H9 (cell line): ENCODE results near the gene DEFB131B. TPM values are rescaled to one million over a fixed set of nuclear protein-coding genes. Genes with fewer than 3 reads are reported as not detected.
A peak's percentile ranks its signal among the peaks of the same experiment; 100 is the strongest.
"Not testable (repeated sequence)": the region's sequence is repeated elsewhere in the genome, so short reads cannot be mapped to it uniquely, and the experiment has no call there.

Experiments used
- DNase-seq: peaks from one replicate; pipeline ENCODE4 v3.0.0-alpha.2; 2017
- H2AFZ ChIP-seq: one replicate; pipeline ENCODE4 v1.6.1; 2013; ENCODE audit warnings: mild to moderate bottlenecking, low read length, control low read depth, moderate library complexity
- H2AK5ac ChIP-seq: 2 replicates; pipeline ENCODE4 v1.6.1; 2013; ENCODE audit warnings: low read length, control low read depth, mixed read lengths; ENCODE audit not compliant: insufficient read length
- H2BK120ac ChIP-seq: one replicate; pipeline ENCODE4 v1.6.1; 2013; ENCODE audit warnings: low read depth, mild to moderate bottlenecking, low read length, control low read depth, inconsistent platforms; ENCODE audit not compliant: poor library complexity, severe bottlenecking
- H2BK12ac ChIP-seq: 2 replicates; pipeline ENCODE4 v1.6.1; 2013; ENCODE audit warnings: low read length, control low read depth, mixed read lengths, low read depth; ENCODE audit not compliant: insufficient read length
- H2BK15ac ChIP-seq: 2 replicates; pipeline ENCODE4 v1.6.1; 2013; ENCODE audit warnings: low read depth, low read length, control low read depth
- H2BK20ac ChIP-seq: one replicate; pipeline ENCODE4 v1.6.1; 2013; ENCODE audit warnings: low read depth, mild to moderate bottlenecking, low read length, control low read depth, inconsistent platforms; ENCODE audit not compliant: poor library complexity, severe bottlenecking
- H2BK5ac ChIP-seq: 2 replicates; pipeline ENCODE4 v1.6.1; 2013; ENCODE audit warnings: low read length, control low read depth, mixed read lengths; ENCODE audit not compliant: insufficient read length
- H3K14ac ChIP-seq: 2 replicates; pipeline ENCODE4 v1.6.1; 2013; ENCODE audit warnings: low read length, control low read depth; ENCODE audit not compliant: insufficient read depth
- H3K18ac ChIP-seq: 2 replicates; pipeline ENCODE4 v1.6.1; 2013; ENCODE audit warnings: low read depth, mild to moderate bottlenecking, mixed read lengths, low read length, control low read depth; ENCODE audit not compliant: insufficient read length
- H3K23ac ChIP-seq: 2 replicates; pipeline ENCODE4 v1.6.1; 2013; ENCODE audit warnings: low read length, control low read depth, mixed read lengths, low read depth; ENCODE audit not compliant: insufficient read length
- H3K23me2 ChIP-seq: 2 replicates; pipeline ENCODE4 v1.6.1; 2013; ENCODE audit warnings: low read depth, mild to moderate bottlenecking, mixed read lengths, low read length, control low read depth; ENCODE audit not compliant: insufficient read length, poor library complexity, severe bottlenecking
- H3K27ac ChIP-seq: 2 replicates; pipeline ENCODE4 v1.5.1; 2013; ENCODE audit warnings: low read length, control low read depth, mixed read lengths, low read depth; ENCODE audit not compliant: insufficient read length
- H3K27me3 ChIP-seq: 2 replicates; pipeline ENCODE4 v1.6.1; 2013; ENCODE audit warnings: low read length, control low read depth, inconsistent platforms; ENCODE audit not compliant: insufficient read depth
- H3K4ac ChIP-seq: 2 replicates; pipeline ENCODE4 v1.6.1; 2013; ENCODE audit warnings: low read depth, mild to moderate bottlenecking, control low read depth, inconsistent platforms, low read length, moderate library complexity
- H3K4me1 ChIP-seq: 2 replicates; pipeline ENCODE4 v1.6.1; 2013; ENCODE audit warnings: low read length, control low read depth, inconsistent platforms; ENCODE audit not compliant: insufficient read depth
- H3K4me2 ChIP-seq: 2 replicates; pipeline ENCODE4 v1.6.1; 2013; ENCODE audit warnings: low read length, control low read depth, mixed read lengths; ENCODE audit not compliant: insufficient read length, insufficient read depth
- H3K56ac ChIP-seq: 2 replicates; pipeline ENCODE4 v1.6.1; 2013; ENCODE audit warnings: low read depth, mild to moderate bottlenecking, mixed read lengths, low read length, control low read depth; ENCODE audit not compliant: insufficient read length
- H3K79me1 ChIP-seq: 2 replicates; pipeline ENCODE4 v1.6.1; 2013; ENCODE audit warnings: low read depth, mild to moderate bottlenecking, moderate library complexity, low read length, control low read depth, inconsistent platforms; ENCODE audit not compliant: insufficient read depth, poor library complexity, severe bottlenecking
- H3K79me2 ChIP-seq: 2 replicates; pipeline ENCODE4 v1.6.1; 2013; ENCODE audit warnings: low read length, control low read depth, inconsistent platforms; ENCODE audit not compliant: insufficient read depth
- H3K9ac ChIP-seq: 2 replicates; pipeline ENCODE4 v1.6.1; 2013; ENCODE audit warnings: low read length, control low read depth, mixed read lengths; ENCODE audit not compliant: insufficient read length; ENCODE audit errors: extremely low read depth
- H3K9me3 ChIP-seq: one replicate; pipeline ENCODE4 v1.6.1; 2013; ENCODE audit warnings: low read depth, low read length, inconsistent platforms; ENCODE audit not compliant: control insufficient read depth
- H3T11ph ChIP-seq: one replicate; pipeline ENCODE4 v1.6.1; 2013; ENCODE audit warnings: mild to moderate bottlenecking, low read length, control low read depth, inconsistent platforms
- H4K20me1 ChIP-seq: one replicate; pipeline ENCODE4 v1.6.1; 2013; ENCODE audit not compliant: control insufficient read depth, insufficient read length, insufficient read depth
- H4K5ac ChIP-seq: 2 replicates; pipeline ENCODE4 v1.6.1; 2013; ENCODE audit warnings: low read depth, mild to moderate bottlenecking, mixed read lengths, low read length, control low read depth; ENCODE audit not compliant: insufficient read length
- H4K8ac ChIP-seq: replicated peaks from 2 replicates; pipeline ENCODE4 v1.6.1; 2013; ENCODE audit warnings: low read length, control low read depth, mixed read lengths, low read depth; ENCODE audit not compliant: insufficient read length
- H4K91ac ChIP-seq: 2 replicates; pipeline ENCODE4 v1.6.1; 2013; ENCODE audit warnings: low read depth, mild to moderate bottlenecking, moderate library complexity, mixed read lengths, low read length, control low read depth; ENCODE audit not compliant: insufficient read length
- H3K27ac Mint-ChIP-seq, 3 experiments: 2 replicates in 2 of 3; 3 replicates in 1 of 3; pipeline ENCODE4 v1.8.0; 2020 to 2021; ENCODE audit warnings: mixed read lengths in 3 of 3, mild to moderate bottlenecking in 1 of 3, moderate library complexity in 1 of 3
- H3K27me3 Mint-ChIP-seq: 2 replicates; pipeline ENCODE4 v1.8.0; 2021; ENCODE audit warnings: low read depth, mild to moderate bottlenecking, moderate library complexity, mixed read lengths
- H3K36me3 Mint-ChIP-seq, 3 experiments: 2 replicates in 2 of 3; 3 replicates in 1 of 3; pipeline ENCODE4 v1.8.0; 2020 to 2021; ENCODE audit warnings: low read depth in 3 of 3, mixed read lengths in 3 of 3; ENCODE audit not compliant: insufficient read depth in 1 of 3
- H3K4me1 Mint-ChIP-seq, 2 experiments: 2 replicates each; pipeline ENCODE4 v1.8.0; 2020; ENCODE audit warnings: mixed read lengths in 2 of 2
- H3K4me3 Mint-ChIP-seq, 2 experiments: 2 replicates in 1 of 2; 3 replicates in 1 of 2; pipeline ENCODE4 v1.8.0; 2020 to 2021; ENCODE audit warnings: mild to moderate bottlenecking in 2 of 2, mixed read lengths in 2 of 2, moderate library complexity in 1 of 2
- H3K9me3 Mint-ChIP-seq, 2 experiments: 2 replicates in 1 of 2; 3 replicates in 1 of 2; pipeline ENCODE4 v1.8.0; 2020; ENCODE audit warnings: mild to moderate bottlenecking in 2 of 2, mixed read lengths in 2 of 2, moderate library complexity in 1 of 2
- CTCF ChIP-seq: fragments of 200-600 bp; sonication (generic); conservative IDR thresholded peaks from 3 replicates; pipeline ENCODE4 v1.8.0; 2021; ENCODE audit warnings: antibody characterized with exemption, mild to moderate bottlenecking
- WGBS: extraction: QIAGEN DNeasy Blood & Tissue Kit; methylation state at CpG from one replicate; pipeline ENCODE4 v1.1.7; 2013; ENCODE audit warnings: missing lambda C conversion rate, low lambda C conversion rate, mixed read lengths; ENCODE audit not compliant: insufficient read length; ENCODE audit errors: extremely low coverage; 5-methylcytosine and 5-hydroxymethylcytosine counted together
- total RNA-seq: library from RNA; stranded (reverse); gene quantifications from 2 replicates; pipeline ENCODE4 v1.2.1, GENCODE V29; 2021

Gene DEFB131B
- total RNA-seq, 1 experiment from 2014 or later, result not detected

- Histone ChIP-seq H2BK12ac (no peak overlapping the region), H4K91ac (no peak overlapping the region), H2AK5ac (no peak overlapping the region), H3K27ac (no peak overlapping the region), H2BK20ac (no peak overlapping the region), H4K20me1 (no peaks in the 10 kb centered on the region), H2AFZ (no peak overlapping the region), H3K79me1 (no peaks in the 10 kb centered on the region), H3K23ac (no peak overlapping the region), H3K4me1 (no peaks in the 10 kb centered on the region), H2BK15ac (no peak overlapping the region), H3K23me2 (no peaks in the 10 kb centered on the region), H4K5ac (no peak overlapping the region), H4K8ac (no peak overlapping the region), H3K18ac (no peak overlapping the region), H3K9ac (no peak overlapping the region), H3K9me3 (no peaks in the 10 kb centered on the region), H2BK5ac (no peak overlapping the region), H3K79me2 (no peaks in the 10 kb centered on the region), H2BK120ac (no peak overlapping the region), H3K56ac (no peak overlapping the region), H3T11ph (no peak overlapping the region), H3K4me2 (no peak overlapping the region), H3K14ac (no peak overlapping the region), H3K27me3 (no peaks in the 10 kb centered on the region), H3K4ac (no peak overlapping the region)
- Mint-ChIP-seq H3K27ac (peak overlapping the region in 1 of 3 experiments; percentile 1; a peak in 2 of 7 replicates), H3K36me3 (peaks cover 8 to 26% (median 13%) of the 10 kb centered on the region in 3 experiments), H3K27me3 (no peaks in the 10 kb centered on the region), H3K9me3 (no peaks in the 10 kb centered on the region), H3K4me1 (peaks cover 4% of the 10 kb centered on the region in 2 experiments; a peak in 3 of 4 replicates), H3K4me3 (no peak overlapping the region)
- DNase-seq, result no peak
- no peak for TF ChIP-seq CTCF
- no CpG with 5 or more reads among the region's 12 CpGs for WGBS
Measured at GRCh38 chr11:71895961-71896360, 17.7 kb downstream of the DEFB131B start.

GRCh38 chr11:71901137-71901536, 22.9 kb downstream of the DEFB131B start:
- not testable (repeated sequence) for H3K27ac Mint-ChIP-seq, H3K14ac ChIP-seq, H3K4ac ChIP-seq, H3T11ph ChIP-seq, H4K20me1 ChIP-seq, H3K9me3 Mint-ChIP-seq, H2BK120ac ChIP-seq, H4K8ac ChIP-seq, H3K27me3 ChIP-seq, H3K4me2 ChIP-seq, H2BK5ac ChIP-seq, H4K5ac ChIP-seq, H4K91ac ChIP-seq, H3K79me2 ChIP-seq, H3K27ac ChIP-seq, H2BK12ac ChIP-seq, H3K4me3 Mint-ChIP-seq, H2AK5ac ChIP-seq, H3K9ac ChIP-seq, H3K23me2 ChIP-seq, H2AFZ ChIP-seq, H3K27me3 Mint-ChIP-seq, H3K9me3 ChIP-seq, H3K79me1 ChIP-seq, H3K18ac ChIP-seq, H2BK15ac ChIP-seq, H2BK20ac ChIP-seq, H3K23ac ChIP-seq, DNase-seq, H3K4me1 ChIP-seq, H3K56ac ChIP-seq
- H3K36me3 Mint-ChIP-seq, result peaks cover 5 to 29% (median 22%) of the 10 kb centered on the region in 3 experiments
- WGBS, result no CpG with 5 or more reads among the region's 14 CpGs
- H3K4me1 Mint-ChIP-seq, result peaks cover 6 to 12% of the 10 kb centered on the region in 2 experiments; a peak in 3 of 4 replicates
